ENCODE results near the gene DSCAM.

DNA sequence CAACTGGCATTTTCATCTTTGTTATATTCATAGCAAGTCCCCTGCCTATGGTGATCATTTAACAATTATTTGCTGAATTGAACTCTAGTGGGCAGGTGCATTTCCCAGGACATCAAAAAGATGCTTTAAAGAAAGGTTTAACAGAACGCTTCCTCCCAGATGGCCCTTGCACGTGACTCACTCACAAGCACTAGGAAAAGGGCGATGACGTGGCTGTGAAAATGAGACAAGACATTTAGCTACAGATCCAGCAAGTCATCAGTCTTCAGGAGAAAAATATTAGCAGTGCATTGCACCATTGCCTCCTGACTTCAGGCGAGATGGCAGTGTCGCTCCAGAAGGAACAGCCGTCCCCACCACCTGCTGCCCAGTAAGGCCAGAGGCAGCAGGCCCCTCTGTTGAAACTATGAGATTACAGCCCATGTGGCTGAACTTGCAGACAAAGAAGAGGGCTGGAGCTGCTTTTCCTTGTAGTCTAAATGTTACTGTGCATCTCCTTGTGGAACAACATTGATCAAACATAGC lies 37.2 kb downstream of the DSCAM start:
- TF ChIP-seq POLR2A (IDR thresholded peaks at IDR 0.05; ENCODE audit: low read depth, low read length) (no peak), POLR2AphosphoS5 (IDR thresholded peaks at IDR 0.05; ENCODE audit: low read depth, low read length) (no peak), TAF1 (IDR thresholded peaks at IDR 0.05; ENCODE audit: borderline replicate concordance, low read depth, low read length) (no peak)
